Epithelial cell of esophagus (primary cell): Measurements from ENCODE around the gene CENPB.

Experiments used
- DNase-seq: peaks from one replicate; pipeline ENCODE4 v3.0.0; 2010; ENCODE audit warnings: low read depth
- H3K4me3 ChIP-seq: 2 replicates; pipeline ENCODE4 v1.5.1; 2011; ENCODE audit warnings: mild to moderate bottlenecking, low read length, control low read depth
- CTCF ChIP-seq: IDR thresholded peaks from 2 replicates; pipeline ENCODE4 v1.5.1; 2011; ENCODE audit warnings: low read depth, mild to moderate bottlenecking, low read length, control low read depth, inconsistent platforms; ENCODE audit not compliant: insufficient read depth; ENCODE audit errors: missing control alignments

Gene CENPB

DNA sequence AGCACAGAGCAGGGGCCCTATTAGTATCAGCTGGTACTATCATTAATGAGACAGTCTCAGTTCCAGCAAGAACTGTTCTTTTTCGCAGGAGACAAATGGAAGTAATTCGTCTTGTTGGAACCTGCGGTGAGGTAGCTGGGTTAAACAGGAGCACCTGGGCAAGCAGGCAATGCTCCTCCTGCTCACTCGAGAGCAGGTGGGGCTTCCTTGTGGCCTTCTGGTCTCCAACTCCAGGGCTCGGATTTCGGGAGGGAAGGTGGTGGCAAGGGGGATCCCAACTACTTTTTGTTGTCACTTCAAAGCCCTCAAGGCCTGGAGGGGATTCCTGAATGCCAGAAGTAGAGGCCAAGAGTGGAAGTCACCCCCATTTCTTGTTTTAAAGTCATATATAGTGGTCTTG lies 3.9 kb downstream of the CENPB start:
- TF ChIP-seq CTCF, result no peak
- no peak overlapping the region for H3K4me3 ChIP-seq
- no peak for DNase-seq

GRCh38 chr20:3781153-3781910 lies 5.2 kb downstream of the CENPB start, which contains the start of gene SPEF1:
Gene SPEF1, minus strand, starts transcription at chr20:3781448. Its CDS starts 161 bp downstream, at chr20:3781287.
- DNase-seq, result peak; percentile 92
- H3K4me3 ChIP-seq, result peak within 1 kb of the TSS; percentile 35

GRCh38 chr20:3778976-3779375 lies 7.6 kb downstream of the CENPB start:
- no peak overlapping the region for H3K4me3 ChIP-seq
- TF ChIP-seq CTCF, result no peak
- no peak for DNase-seq

More at GRCh38 chr20:3781153-3781910, 5.2 kb downstream of the CENPB start, which contains the start of gene SPEF1:
- TF ChIP-seq CTCF, result peak; percentile 31

DNA sequence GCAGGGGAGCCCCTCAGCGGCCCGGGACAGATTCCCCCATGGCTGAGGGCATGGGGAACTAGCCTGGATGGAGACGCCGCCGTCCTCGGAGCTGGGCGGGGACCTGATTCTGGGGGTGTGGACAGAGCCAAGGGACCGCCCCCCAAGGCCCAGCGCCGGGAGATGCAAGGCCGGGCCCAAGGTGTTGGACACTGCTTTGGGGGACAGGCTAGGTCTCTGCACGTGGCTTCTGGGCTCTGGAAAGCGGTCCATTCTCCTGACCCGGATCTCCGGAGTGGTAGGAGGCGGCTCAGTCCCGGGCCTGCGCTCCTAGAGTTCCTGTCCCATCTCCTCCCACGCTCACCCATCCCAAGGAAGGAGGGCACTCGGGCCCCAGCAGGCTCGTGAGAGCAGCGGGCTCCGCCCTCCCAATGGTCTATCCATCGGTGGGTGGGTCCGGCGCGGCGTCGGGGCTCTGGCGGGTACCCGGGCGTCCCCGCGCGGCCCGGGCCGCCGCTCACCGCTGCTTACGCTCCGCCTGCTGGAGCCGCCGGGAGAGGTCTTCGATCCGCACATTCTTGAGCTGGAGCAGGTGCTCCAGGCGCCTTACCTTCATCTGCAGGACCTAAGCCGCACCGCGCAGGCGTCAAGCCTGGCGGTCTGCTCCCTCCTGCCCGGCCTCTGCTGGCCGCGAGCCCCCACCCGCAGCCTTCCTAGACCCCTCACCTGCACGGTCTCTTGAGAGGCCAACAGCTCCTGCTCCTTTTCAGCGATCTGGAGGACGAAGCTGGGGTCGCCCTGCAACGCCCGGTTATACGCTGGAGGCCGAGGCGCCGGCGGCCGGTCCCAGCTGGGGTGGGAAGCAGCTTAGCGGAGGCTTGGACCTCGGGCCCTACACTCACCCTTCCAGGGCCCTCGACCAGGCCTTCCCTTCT lies 8.6 kb downstream of the CENPB start:
- peak; percentile 47 for DNase-seq

DNA sequence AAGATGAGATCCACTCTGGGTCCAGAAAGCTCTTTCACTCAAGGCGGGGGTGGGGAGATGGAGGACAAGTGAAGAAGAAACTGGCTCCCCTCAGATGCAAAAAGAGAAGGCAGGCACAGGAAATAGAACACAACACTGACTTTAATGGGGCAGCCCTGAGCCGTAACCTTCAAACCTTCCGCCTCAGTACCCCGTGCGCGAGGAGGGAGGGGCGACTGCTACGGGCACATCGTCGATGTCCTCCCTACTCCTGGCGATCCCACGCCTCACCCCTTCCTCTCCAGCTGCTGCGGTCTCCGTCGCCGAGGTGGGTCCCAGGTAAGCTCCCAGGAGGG lies 9.2 kb downstream of the CENPB start:
- TF ChIP-seq CTCF, result no peak
- peak overlapping the region; percentile 47 for H3K4me3 ChIP-seq
- no peak for DNase-seq

More for the DNA sequence above, 8.6 kb downstream of the CENPB start:
- no peak for TF ChIP-seq CTCF
- H3K4me3 ChIP-seq, result peak overlapping the region; percentile 47

- no peak for TF ChIP-seq CTCF
- no peak overlapping the region for H3K4me3 ChIP-seq
- DNase-seq, result no peak
Observed at GRCh38 chr20:3775457-3776108, 11.0 kb downstream of the CENPB start.
